VCaP (cell line): Measurements from ENCODE around the gene SKIL.

ENCODE experiments used
- H3K27ac ChIP-seq: fragments of 450-650 bp; 2 replicates; pipeline ENCODE4 v1.5.1; 2017
- TF ChIP-seq, protein P1 (sequence below): fragments of 450-650 bp; conservative IDR thresholded peaks from 2 replicates; pipeline ENCODE4 v1.5.1; 2017; ENCODE audit warnings: mild to moderate bottlenecking, moderate library complexity

The SKIL gene

DNA sequence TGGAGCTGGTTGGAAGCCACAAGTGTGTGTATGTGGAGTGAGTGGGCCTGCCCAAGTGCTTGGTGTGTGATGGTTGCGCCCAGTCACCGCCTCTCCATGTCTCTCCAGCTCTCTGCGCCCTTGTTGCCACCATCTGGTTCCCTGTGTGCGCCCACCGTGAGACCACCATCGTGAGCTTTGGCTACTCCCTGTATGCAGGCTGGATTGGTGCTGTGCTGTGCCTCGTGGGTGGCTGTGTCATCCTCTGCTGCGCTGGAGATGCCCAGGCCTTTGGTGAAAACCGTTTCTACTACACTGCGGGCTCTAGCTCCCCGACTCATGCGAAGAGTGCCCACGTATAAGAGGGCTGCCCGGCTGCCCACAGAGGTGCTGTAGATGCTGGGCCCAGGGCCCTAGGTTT lies 74.9 kb downstream of the SKIL start:
- TF ChIP-seq, protein P1, sequence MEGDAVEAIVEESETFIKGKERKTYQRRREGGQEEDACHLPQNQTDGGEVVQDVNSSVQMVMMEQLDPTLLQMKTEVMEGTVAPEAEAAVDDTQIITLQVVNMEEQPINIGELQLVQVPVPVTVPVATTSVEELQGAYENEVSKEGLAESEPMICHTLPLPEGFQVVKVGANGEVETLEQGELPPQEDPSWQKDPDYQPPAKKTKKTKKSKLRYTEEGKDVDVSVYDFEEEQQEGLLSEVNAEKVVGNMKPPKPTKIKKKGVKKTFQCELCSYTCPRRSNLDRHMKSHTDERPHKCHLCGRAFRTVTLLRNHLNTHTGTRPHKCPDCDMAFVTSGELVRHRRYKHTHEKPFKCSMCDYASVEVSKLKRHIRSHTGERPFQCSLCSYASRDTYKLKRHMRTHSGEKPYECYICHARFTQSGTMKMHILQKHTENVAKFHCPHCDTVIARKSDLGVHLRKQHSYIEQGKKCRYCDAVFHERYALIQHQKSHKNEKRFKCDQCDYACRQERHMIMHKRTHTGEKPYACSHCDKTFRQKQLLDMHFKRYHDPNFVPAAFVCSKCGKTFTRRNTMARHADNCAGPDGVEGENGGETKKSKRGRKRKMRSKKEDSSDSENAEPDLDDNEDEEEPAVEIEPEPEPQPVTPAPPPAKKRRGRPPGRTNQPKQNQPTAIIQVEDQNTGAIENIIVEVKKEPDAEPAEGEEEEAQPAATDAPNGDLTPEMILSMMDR: no peak
- H3K27ac ChIP-seq: no peak overlapping the region

DNA sequence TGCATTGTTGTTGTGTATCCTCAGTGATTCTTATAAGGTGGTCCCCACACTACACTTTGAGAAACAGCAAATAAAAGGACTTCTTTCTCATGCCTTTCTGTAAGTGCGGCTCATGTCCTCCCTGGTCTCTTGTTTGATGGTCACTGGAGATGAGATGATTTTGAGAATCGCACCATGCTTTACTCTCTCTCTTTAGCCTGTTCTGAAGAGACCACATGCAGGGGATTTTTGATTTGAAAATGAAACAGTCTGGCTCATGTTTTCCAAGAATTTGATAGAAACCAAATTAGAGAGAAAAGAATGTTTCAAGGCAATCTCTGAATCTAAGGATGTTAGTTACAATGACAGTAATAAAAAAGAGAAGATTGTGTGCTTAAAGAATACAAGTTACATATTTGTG lies 79.2 kb downstream of the SKIL start:
- TF ChIP-seq, protein P1: no peak
- no peak overlapping the region for H3K27ac ChIP-seq

DNA sequence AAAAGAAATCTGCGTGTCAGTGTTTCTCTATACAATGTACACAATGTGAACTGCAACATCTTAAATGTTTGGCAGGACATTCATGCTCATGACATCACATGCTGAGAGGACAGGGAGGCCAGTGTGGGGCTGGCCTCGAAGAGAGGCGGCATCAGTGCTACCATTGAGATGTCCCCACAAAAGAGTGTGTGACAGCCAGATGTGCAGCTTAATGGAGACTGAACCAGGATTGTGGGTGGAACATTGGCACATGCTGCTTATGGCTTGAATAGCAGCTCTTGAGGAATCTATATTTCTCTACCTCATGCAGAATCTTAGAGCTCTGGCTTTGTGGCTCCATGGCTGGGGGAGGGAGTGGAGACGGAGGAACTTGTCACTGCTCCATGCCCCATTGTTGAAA lies 79.7 kb downstream of the SKIL start:
- TF ChIP-seq, protein P1: no peak

DNA sequence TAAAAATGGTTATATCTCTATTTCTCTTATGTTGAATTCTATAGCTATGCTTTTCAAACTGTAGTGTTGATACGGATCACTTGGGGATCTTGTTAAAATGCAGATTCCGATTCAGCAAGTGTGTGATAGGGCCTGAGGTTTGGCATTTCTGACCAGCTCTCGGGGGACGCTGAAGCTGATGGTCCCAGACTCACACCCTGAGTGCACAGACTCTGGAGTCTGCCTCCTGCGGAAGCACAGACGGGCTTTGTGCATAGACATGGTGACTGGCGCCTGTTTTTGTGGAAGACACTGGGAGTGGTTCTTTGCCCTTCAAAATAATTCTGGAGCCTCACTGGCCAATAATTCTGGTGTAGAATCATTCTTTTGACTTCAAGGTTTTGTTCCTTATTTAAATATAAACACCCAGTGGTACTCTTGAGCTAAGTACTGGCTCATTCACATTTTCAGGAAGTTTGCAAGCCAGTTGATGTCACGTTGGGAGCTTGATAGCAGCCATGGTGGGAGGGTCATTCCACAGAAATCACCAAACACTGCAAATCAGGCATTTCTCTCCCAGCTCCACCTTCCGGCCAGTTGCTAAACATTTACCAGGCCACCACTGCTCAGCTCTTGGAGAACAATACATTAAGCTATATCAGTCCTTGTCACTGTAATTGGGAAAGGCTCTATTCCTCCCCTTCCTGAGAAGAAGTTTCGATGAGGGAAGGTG lies 80.3 kb downstream of the SKIL start:
- TF ChIP-seq, protein P1: no peak
- H3K27ac ChIP-seq: no peak overlapping the region

More for the DNA sequence above, 79.7 kb downstream of the SKIL start:
- no peak overlapping the region for H3K27ac ChIP-seq

DNA sequence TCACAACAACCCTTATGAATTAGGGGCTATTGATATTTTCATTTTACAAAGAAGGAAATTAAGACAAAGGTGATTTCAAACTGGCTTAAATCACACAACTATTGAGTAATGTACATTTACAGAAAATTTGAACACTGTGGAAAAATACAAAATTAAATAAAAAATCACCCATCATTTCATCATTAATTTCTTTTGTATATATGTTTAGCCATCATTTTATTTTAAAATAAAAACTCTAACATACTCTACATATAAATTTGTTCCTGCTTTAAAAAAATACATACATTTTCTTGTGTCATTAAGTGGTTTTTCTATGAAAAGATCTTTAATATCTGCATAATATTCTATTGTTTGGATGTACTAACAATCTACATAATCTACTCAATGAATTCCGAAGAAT lies 81.3 kb downstream of the SKIL start:
- no peak overlapping the region for H3K27ac ChIP-seq
- TF ChIP-seq, protein P1: no peak

DNA sequence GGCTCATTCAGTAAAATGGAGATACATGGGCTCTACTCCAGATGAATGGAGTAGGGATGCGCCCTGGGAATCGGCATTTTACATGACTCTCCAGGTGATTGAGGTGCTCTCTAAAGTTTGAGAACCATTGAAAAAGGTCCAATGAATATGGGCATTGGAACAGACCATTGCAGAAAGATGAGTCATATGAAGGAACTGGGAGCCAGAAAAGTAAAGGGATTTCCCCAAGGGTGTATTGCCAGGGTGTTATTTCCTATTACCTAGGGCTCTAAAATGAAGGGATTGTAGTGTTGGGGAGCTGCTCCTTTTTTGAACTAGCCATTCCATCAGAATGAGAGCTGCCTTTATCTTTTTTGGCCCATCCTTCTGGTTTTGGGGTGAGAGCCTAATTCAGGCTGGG lies 82.8 kb downstream of the SKIL start:
- TF ChIP-seq, protein P1: no peak
- H3K27ac ChIP-seq: no peak overlapping the region

DNA sequence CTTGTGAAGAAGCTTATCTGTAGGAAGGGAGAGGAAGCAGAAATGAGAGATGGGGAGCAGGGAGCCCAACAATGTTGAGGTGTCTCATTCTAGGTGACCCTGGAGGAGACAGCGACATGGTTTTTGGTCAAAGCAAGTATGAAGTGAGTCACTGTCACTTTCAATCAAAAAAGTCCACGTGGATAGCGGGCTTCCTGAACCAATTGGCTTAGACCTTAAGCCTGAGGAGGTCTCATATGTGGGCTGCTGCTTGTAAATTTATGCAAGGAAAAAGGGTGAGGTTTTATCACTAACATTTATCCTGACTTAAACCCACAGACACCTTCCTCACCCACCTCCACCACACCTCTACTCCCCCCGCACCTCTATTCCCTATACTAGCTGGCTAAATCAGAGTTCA lies 83.9 kb downstream of the SKIL start:
- H3K27ac ChIP-seq: no peak overlapping the region
- TF ChIP-seq, protein P1: no peak
